Measurements from ENCODE around the gene ANTXRL.
"Not testable (repeated sequence)": the region's sequence is repeated elsewhere in the genome, so short reads cannot be mapped to it uniquely, and the experiment has no call there.

Gene ANTXRL

DNA sequence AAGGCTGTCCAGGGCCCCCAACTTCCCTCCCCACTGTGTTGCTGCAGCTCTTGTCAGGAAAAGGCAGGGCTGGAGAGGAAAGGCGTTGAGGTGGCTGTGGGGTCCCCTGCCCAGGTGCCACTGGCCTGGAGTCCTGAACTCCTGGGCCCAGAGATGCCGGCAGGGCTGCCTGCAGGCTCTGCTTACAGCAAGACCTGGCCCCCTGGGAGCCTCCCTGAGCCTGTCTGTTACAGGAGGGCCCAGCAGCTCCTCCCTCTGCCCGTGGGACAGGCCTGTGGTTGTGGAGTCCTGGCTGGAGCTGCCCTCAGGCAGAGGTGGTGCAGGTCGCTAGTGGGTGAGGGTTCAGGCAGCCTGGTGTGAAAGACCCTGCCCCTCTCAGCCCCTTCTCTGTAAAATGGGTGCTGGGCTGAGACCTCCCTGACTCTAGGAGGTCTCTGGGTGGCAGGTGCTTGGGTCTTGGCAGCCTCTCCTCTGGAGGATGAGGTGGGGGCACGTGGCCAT, 9.9 kb downstream of the ANTXRL start:
- no peak for DNase-seq

DNA sequence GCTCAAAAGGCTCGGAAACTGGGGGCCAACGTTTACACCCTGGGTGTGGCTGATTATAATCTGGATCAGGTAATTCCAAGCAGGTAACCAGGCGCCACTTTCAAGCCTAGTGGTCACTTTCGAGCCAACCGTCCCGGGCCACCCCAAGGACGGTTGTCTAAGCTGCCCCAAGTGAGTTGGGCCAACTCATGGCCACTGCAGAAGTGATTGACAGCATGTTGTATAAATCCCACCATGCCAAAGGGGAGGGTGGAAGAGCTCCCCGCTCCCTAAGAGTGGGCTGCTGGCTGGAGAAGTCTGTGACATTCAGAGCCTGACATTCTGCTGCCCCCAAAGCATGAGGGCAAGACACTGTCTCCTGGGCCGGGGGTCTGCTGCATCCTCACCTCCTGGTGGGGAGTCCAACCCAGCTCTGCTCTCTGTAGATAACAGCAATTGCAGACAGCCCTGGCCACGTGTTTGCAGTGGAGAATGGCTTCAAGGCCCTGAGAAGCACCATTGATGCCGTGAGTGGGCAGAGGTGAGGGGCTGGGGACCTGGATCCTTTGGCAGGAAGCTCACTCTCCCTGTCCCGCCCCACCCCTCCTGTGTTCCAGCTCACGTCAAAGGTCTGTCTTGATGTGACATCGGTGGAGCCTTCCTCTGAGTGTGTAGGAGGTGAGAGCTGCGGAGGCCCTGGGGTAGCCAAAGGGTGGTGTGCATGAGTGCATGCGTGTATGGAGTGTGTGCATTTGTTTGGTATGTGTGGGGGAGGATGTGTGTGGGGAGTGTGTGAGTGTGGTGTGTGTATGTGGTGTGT, 10.8 kb downstream of the ANTXRL start:
- no peak for DNase-seq

DNA sequence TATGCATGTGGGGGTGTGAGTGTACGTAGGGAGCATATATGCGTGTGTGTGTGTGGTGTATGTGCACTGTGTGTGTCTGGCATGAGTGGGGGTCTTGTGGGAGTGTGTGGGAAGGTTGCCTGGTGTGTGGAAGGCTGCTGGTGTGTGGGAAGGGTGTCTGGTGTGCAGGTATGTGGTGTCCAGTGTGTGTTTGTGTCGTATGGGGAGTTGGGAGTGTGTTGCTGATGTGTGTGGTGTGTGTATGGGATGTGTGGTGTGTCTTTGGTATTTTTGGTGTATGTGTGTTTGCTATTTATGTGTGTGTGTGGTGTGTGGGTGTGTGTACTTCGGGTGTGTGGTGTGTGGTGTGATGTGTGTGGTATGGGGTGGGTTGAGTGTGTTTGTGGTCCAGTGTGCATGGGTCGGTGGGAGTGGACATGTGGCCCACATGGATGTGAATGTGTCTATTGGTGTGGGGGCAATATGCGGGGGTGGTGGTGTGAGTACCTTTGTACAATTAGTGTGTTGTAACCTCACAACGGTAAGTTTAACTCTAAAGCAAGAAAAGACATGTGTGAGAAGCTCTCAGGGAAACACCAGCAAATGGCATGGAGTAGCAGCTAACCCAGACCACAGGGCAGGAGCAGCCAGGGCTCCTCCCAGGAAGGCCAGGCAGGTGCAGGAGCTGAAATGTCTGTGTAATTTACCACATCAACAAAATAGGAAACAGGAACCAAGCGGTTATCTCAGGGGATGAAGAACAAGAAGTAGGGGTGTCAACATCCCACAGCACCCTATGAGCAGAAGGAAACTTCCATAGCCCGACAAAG, 11.9 kb downstream of the ANTXRL start:
- DNase-seq = no peak

DNA sequence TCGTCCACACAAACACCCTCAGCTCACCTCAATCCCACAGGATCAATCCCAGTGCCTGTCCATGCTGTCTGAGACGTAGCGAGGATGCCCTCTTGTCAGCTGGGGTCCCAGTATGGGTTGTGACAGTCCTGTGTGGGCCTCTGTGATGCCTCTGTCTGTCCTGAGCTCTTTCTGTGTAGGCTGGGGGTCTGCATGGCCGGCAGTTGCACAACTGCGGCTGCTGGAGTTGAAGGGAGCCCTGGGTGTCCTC, 12.4 kb downstream of the ANTXRL start:
- DNase-seq = no peak

DNA sequence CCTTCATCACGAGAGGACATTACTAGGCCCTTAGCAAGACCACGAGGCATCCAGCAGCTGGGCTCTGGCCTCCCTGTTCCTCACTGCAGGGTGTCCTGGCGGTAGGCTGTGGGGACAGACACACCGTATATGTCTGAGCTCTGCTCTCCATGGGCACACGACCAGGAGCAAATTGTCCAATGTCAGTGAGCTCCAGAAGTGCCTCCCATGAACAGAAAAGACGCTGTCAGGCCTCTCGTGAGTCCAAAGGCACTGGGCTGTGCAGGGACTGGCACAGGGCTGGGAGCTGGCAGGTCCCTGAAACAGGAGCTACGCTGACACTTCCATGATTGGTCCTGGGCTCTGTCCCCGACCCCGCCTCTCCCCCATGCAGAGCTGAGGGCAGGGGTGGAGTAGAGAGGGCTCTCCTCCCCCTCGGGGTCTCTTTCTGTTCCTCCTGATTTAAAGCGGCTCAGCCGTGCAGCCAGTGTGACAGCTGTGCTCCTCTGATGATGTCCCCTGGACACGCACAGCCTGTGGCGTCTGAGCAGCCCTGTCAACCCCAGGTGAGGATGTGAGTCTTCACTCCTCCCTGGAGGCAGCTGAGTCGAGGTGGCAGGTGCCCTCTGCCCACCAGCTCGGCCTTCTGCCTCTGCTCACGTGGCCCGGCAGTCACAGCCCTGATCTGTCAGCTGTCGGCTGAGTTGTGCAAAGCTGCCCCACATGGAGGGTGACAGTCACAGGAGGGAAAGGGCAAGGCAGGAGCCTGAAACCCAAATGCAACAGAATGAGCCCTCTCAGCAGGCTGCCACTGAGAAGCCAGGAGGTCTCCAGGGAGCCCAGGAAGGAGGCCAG, 13.0 kb downstream of the ANTXRL start:
- DNase-seq = no peak

GRCh38 chr10:46300370-46300711, 13.5 kb downstream of the ANTXRL start:
- not testable (repeated sequence) for DNase-seq

GRCh38 chr10:46301056-46301645, 14.4 kb downstream of the ANTXRL start:
- DNase-seq = no peak

DNA sequence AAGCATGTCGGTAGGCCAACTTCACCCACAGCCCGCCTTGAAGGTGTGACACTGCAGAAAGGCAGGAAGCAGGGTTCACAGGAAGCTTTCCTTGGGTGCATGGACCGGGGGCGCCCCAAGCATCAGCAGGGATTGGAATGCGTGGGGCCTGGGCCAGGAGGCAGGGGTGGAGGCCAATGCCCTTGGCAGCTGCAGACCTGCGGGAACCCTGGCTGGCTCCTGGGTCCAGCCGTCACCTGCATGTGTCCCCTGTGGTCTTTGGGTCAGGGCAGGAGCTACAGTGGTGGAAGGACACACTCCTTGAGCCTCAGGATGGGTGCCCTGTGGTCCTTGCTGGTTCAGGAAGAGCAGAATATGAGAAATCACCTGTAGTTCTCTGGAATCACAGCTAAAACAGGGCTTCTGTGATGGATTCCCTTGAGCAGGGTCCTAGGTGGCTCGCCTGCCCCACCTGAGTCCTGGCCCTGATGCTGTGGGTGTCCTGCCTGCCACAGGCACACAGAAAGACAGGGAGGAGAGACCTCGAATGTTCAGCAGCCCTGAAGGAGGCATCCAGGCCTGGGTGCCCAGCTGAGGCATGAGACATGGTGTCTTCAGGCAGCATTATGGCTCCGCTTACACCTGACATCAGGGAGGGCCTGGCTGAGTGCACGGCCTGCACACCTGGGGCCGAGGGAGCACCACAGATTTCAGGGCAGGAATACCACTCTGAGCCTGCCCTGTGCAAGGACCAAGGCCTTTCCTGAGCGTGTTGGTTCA, 15.1 kb downstream of the ANTXRL start:
- no peak for DNase-seq

DNA sequence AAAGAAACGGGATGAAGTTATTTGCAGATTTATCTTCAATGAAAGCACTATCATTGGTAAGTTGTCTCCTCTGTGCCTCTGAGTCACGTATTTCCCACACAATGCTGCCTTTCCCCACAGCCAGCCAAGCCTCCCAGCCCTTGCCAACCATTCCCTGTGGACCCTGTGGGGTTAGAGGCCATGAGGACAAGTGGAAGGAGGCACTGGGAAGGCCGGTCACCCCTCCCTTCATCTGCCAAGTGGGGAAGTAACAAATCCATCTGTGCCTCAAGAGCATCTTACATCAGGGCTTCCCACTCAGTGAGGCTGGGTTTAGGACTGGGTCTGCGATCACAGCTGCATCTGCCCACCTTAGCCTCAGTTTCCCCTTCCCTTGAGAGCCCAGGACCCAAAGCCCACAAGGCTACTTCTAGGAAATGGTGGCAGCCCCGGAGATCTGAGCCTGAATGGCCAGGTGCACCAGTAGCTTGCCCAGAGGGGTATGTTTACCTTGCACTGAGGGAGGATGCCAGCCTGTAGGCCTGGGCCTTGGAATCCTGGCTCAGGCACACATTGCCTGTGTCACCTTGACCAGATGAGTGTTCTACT, 16.1 kb downstream of the ANTXRL start:
- DNase-seq = not testable (repeated sequence)

DNA sequence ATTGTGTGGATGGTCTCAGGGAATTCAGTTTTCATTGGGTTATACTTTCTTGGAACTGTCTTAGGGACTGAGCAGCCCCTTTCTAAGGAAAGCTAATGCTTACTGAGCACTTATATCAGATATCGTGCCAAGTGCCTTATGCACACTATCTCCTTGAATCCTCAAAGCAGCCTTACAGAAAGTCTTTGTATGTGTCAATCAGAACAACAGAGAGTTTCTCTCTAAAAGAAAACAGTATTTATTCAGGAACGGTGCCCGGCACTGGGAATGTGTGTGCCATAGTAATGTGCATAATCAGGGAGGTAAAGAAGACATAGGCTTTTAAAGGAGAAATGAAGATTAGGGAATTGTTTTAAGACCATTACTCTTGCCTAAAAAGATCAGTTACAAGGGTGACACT, 17.3 kb downstream of the ANTXRL start:
- DNase-seq = no peak

- DNase-seq = not testable (repeated sequence)
Measured at GRCh38 chr10:46304671-46305070, 17.9 kb downstream of the ANTXRL start.

GRCh38 chr10:46305079-46305818, 18.5 kb downstream of the ANTXRL start:
- DNase-seq = no peak

DNA sequence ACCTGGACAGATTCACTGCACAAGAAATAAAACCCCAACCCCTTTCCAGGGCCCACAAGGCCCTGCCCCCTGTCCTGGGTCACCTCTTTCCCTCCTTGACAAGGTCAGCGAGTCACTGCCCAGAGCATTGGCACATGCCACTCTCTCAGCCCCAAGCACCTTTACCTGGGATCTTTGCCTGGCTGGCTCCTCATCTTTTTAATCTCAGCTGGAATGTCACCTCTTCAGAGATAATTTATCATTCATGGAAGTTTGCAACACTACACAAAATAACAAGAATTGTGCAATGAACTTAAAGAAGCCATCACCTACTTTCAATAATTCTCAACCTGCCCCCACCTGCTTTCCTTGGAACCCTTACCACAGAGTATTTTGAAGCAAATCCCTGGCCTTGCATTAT, 19.2 kb downstream of the ANTXRL start:
- DNase-seq = no peak

- DNase-seq = no peak
Measured at GRCh38 chr10:46306516-46307184, 19.9 kb downstream of the ANTXRL start.

DNA sequence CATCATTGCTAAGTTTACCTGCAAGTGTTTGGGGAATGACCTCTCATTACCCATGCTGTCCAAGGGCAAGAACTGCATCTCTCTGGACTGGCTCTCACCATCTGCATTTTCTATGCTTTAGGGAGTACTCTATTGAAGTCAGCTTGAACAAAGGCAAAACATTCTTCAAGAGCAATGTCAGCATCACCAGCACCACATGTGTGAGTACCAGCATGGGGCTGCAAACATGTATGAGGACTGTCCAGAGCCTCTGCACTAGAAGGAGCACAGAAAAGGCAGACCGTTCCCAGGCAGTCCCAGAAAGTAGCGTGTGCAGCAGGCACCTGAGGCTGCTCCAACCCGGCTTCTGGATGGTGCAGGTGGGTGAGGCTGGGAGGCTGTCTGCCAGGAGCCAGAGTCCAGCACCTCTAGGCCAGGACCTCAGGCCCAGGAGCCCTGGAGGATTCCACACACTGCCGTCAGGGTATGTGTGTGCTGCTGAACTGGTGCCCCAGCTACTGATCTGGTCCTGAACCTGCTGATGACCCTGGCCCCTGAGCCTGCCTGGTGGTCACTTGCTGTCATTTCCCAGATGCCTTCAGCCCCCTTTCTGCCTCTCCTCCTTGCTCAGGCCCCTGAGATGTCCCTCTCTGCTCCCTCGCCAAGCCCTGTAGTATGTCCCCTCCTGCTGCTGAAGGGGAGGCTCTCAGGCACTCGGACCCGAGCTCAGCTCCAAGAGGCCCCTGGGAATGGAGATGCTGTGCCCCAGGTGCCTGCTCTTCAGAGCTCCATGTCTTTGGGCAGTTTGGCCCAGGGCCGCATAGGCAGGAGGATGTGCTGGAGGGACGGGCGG, 20.7 kb downstream of the ANTXRL start:
- no peak for DNase-seq

- DNase-seq = no peak
Measured at GRCh38 chr10:46308113-46308415, 21.3 kb downstream of the ANTXRL start.

GRCh38 chr10:46308666-46309450, 22.1 kb downstream of the ANTXRL start:
- DNase-seq = no peak

DNA sequence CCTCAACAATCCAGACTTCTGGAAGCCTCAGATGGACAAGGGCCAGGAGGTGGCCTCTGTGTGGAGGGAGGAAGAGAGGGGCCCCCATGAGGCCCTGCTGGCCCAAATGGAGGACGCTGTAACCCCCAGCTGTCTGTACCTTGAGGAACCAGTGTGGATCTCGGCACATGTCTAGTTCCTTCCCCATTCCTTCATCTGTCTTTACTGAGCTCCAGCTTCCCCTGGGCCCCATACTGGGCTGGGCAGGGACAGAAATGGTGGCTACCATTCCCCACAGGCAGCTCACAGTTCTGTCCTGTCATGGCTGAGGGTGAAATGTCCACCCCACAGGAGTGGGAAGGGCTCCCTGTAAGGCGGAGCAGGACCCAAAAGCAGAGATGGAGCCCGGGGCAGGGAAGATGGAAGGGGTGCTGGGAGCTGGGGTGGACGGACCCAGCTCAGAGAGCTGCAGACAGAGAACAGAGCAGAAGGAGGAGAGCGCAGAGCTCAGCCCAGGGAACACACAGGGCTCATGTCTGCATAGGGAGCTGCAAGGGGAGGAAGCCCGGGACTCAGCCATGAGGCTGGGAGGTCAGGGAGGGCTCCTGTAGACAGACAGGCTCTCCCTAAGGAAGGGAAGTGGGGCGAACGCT, 22.8 kb downstream of the ANTXRL start:
- DNase-seq = no peak

DNA sequence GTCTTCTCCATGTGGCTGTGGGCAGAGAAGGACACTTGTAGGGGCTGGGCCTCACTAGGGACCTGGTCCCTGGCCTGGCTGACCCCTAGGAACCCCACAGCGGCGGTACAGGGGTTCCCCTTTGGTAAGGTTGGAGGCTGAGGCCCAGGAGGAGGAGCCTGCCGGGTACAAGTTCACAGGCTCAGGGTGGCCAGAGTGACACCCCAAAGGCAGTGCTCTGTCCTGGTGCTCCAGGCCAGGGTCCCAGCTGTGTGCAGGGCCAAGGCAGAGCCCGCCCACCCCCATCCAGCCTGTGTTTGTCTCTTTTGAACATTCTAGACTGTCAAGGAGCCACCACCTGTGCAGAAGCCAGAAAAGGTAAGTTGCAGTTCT, 23.3 kb downstream of the ANTXRL start:
- DNase-seq = no peak
